GM20000 (cell line): ENCODE results near the gene OTOG.

Source experiments
- DNase-seq: peaks from one replicate; pipeline ENCODE4 v3.0.0; 2012; ENCODE audit warnings: low spot score
- CTCF ChIP-seq: IDR thresholded peaks from 2 replicates; pipeline ENCODE4 v1.5.1; 2012; ENCODE audit warnings: mild to moderate bottlenecking, control low read depth; ENCODE audit errors: extremely low read depth, missing control alignments

The OTOG gene

GRCh38 chr11:17588721-17589120, 41.7 kb downstream of the OTOG start:
- no peak for TF ChIP-seq CTCF

GRCh38 chr11:17590463-17590862, 43.4 kb downstream of the OTOG start:
- no peak for TF ChIP-seq CTCF
- DNase-seq = no peak

More at GRCh38 chr11:17588721-17589120, 41.7 kb downstream of the OTOG start:
- no peak for DNase-seq

GRCh38 chr11:17591293-17591692, 44.2 kb downstream of the OTOG start:
- DNase-seq = no peak
- no peak for TF ChIP-seq CTCF

GRCh38 chr11:17593466-17594245, 46.6 kb downstream of the OTOG start:
- no peak for TF ChIP-seq CTCF

GRCh38 chr11:17594686-17595192, 47.7 kb downstream of the OTOG start:
- no peak for DNase-seq
- no peak for TF ChIP-seq CTCF

More at GRCh38 chr11:17593466-17594245, 46.6 kb downstream of the OTOG start:
- DNase-seq = no peak

- TF ChIP-seq CTCF = no peak
- DNase-seq = no peak
These were observed 48.7 kb downstream of the OTOG start for GRCh38 chr11:17595526-17596309.

GRCh38 chr11:17596310-17596669, 49.2 kb downstream of the OTOG start:
- no peak for DNase-seq

More at GRCh38 chr11:17596310-17596669, 49.2 kb downstream of the OTOG start:
- no peak for TF ChIP-seq CTCF
